Transverse colon (tissue), 4 donors: ENCODE results near the gene SUV39H2. TPM values are rescaled to one million over a fixed set of nuclear protein-coding genes. Genes with fewer than 3 reads are reported as not detected.
A peak's percentile ranks its signal among the peaks of the same experiment; 100 is the strongest.

ENCODE experiments used
- DNase-seq: peaks from one replicate; pipeline ENCODE4 v3.0.0-alpha.2; 2019
- H3K27ac ChIP-seq, 4 donors: fragments of 200-600 bp; sonication (generic); 2 replicates each; pipeline ENCODE4 v1.5.1; 2016 to 2018; ENCODE audit warnings: inconsistent platforms in 4 of 4
- H3K27me3 ChIP-seq: fragments of 200-600 bp; sonication (generic); 2 replicates; pipeline ENCODE4 v1.5.1; 2017; ENCODE audit warnings: inconsistent platforms
- H3K36me3 ChIP-seq, 4 donors: fragments of 200-600 bp; sonication (generic); 2 replicates each; pipeline ENCODE4 v1.5.1; 2017 to 2019; ENCODE audit warnings: inconsistent platforms in 4 of 4
- H3K4me1 ChIP-seq, 4 donors: fragments of 200-600 bp; sonication (generic); 2 replicates each; pipeline ENCODE4 v1.5.1; 2017 to 2020; ENCODE audit warnings: inconsistent platforms in 4 of 4
- H3K4me3 ChIP-seq, 4 donors: fragments of 200-600 bp; sonication (generic); 1 replicate in 1 of 4; 2 replicates in 3 of 4; pipeline versions ENCODE4 v1.5.1 to v1.6.1; 2017 to 2019; ENCODE audit warnings: inconsistent platforms in 4 of 4
- H3K9me3 ChIP-seq, 2 donors: fragments of 200-600 bp; sonication (generic); 2 replicates each; pipeline ENCODE4 v1.5.1; 2017 to 2019; ENCODE audit warnings: inconsistent platforms in 2 of 2
- EP300 ChIP-seq: sonication (generic); formaldehyde crosslinking; IDR thresholded peaks from one replicate; pipeline ENCODE4 v1.6.1; 2017; ENCODE audit warnings: antibody characterized with exemption, low read depth
- POLR2A ChIP-seq: fragments of 450-650 bp; IDR thresholded peaks from one replicate; pipeline ENCODE4 v1.6.1; 2016; ENCODE audit warnings: antibody characterized with exemption, mild to moderate bottlenecking, moderate library complexity
- POLR2AphosphoS5 ChIP-seq, 3 donors: sonication (generic); formaldehyde crosslinking; IDR thresholded peaks; one replicate each; pipeline ENCODE4 v1.6.1; 2016; ENCODE audit warnings: antibody characterized with exemption in 3 of 3
- WGBS, 2 donors: methylation state at CpG; one replicate each; pipeline ENCODE4 v1.1.5; 2018; ENCODE audit warnings: low coverage in 1 of 2; 5-methylcytosine and 5-hydroxymethylcytosine counted together
- in situ Hi-C, 4 donors: fragments of 200-750 bp; cut with MboI; loops; one replicate each; pipeline versions ENCODE4 v1.15.0 to v1.15.1; 2017; ENCODE audit warnings: low sequenced_read_pairs in 3 of 4, low pct_ligation_motif_present in 1 of 4, low pct_unique_long_range_greater_than_20kb in 1 of 4
- intact Hi-C: fragments of 100-400 bp; cut with DNase I; formaldehyde crosslinking; loops from one replicate; pipeline ENCODE4 v1.15.1; 2023; ENCODE audit warnings: low total_unique reads
- total RNA-seq, 4 donors: library from RNA; depleted of rRNA; stranded (reverse); fragments of >200 nt; gene quantifications; one replicate each; pipeline ENCODE4 v1.1.0, GENCODE V29; 2016
- TF ChIP-seq, protein P1 (sequence below), 5 experiments: fragments of 200-600 bp in 3 of 5; fragments of 450-650 bp in 2 of 5; sonication (generic) in 3 of 5; IDR thresholded peaks; 1 replicate in 2 of 5; 2 replicates in 3 of 5; pipeline ENCODE4 v1.5.1; 2016 to 2017; ENCODE audit warnings: antibody characterized with exemption in 5 of 5, inconsistent platforms in 3 of 5, mild to moderate bottlenecking in 2 of 5, moderate library complexity in 1 of 5

Gene SUV39H2
- total RNA-seq, 4 donors from 2014 or later: 0.60 to 4.6 (median 3.0) TPM

DNA sequence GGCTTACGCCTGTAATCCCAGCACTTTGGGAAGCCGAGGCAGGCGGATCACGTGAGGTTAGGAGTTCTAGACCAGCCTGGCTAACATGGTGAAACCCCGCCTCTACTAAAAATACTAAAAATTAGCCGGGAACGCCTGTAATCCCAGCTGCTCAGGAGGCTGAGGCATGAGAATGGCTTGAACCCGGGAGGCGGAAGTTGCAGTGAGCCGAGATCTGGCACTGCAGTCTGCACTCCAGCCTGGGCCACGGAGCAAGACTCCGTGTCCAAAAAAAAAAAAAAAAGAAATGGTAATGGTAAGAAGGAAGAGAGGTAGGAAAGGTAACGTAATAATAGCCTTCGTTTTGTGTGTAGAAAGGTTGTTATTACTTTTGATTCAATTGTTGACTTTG is 39.4 kb upstream of the SUV39H2 start:
- in situ Hi-C loops (loop anchor here in 1 of 4 donors (25.0 kb wide), 1 partner anchor 123 kb away; the partner anchor contains the start of genes DCLRE1C and MEIG1), intact Hi-C loops (no loop called here)
- peak; percentile 30 for DNase-seq
- no peaks in the 10 kb centered on the region for H3K27me3 ChIP-seq
- no peak for TF ChIP-seq EP300
- no peak for TF ChIP-seq POLR2AphosphoS5 (IDR thresholded peaks at IDR 0.05)
- TF ChIP-seq POLR2A: peak; percentile 14
- 4 to 12% methylated on average over 12 to 14 of the region's 14 CpGs for WGBS, 2 donors
- peak overlapping the region; percentile 81 to 98 (median 93) for H3K4me3 ChIP-seq
- H3K9me3 ChIP-seq: no peaks in the 10 kb centered on the region
- H3K27ac ChIP-seq: peak overlapping the region; percentile 95 to 98 (median 96)
- H3K36me3 ChIP-seq: peaks cover 0 to 22% (median 8%) of the 10 kb centered on the region in 4 donors
- peaks cover 0 to 33% (median 21%) of the 10 kb centered on the region in 4 donors for H3K4me1 ChIP-seq

DNA sequence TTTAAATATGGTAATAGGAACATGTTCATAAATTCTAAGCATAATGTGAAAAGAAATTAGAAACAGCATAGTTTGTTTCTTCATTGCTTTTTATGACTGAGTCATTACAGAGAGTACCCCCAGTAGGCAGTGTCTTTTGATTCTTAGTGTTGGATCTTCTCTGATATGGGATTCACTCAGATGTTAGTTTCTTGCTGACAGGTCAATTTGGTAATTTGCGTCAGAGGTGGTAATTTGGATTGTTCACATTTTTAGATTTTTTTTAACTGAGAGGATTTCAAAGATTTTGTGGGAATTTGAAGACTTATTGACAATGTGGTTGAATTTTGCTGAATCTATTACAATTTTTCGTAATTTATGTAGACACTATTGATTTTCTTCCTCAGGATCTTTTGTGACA is 38.5 kb upstream of the SUV39H2 start:
- Histone ChIP-seq H3K27me3 (no peaks in the 10 kb centered on the region), H3K9me3 (no peaks in the 10 kb centered on the region), H3K36me3 (peaks cover 0 to 29% (median 8%) of the 10 kb centered on the region in 4 donors), H3K4me3 (no peak overlapping the region), H3K27ac (no peak overlapping the region), H3K4me1 (peaks cover 0 to 26% (median 19%) of the 10 kb centered on the region in 4 donors)
- TF ChIP-seq, protein P1, sequence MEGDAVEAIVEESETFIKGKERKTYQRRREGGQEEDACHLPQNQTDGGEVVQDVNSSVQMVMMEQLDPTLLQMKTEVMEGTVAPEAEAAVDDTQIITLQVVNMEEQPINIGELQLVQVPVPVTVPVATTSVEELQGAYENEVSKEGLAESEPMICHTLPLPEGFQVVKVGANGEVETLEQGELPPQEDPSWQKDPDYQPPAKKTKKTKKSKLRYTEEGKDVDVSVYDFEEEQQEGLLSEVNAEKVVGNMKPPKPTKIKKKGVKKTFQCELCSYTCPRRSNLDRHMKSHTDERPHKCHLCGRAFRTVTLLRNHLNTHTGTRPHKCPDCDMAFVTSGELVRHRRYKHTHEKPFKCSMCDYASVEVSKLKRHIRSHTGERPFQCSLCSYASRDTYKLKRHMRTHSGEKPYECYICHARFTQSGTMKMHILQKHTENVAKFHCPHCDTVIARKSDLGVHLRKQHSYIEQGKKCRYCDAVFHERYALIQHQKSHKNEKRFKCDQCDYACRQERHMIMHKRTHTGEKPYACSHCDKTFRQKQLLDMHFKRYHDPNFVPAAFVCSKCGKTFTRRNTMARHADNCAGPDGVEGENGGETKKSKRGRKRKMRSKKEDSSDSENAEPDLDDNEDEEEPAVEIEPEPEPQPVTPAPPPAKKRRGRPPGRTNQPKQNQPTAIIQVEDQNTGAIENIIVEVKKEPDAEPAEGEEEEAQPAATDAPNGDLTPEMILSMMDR (IDR thresholded peaks at IDR 0.05): no peak
- TF ChIP-seq POLR2A: no peak
- no peak for TF ChIP-seq EP300
- TF ChIP-seq POLR2AphosphoS5 (IDR thresholded peaks at IDR 0.05): no peak
- in situ Hi-C loops: loop anchor here in 1 of 4 donors (25.0 kb wide), 1 partner anchor 122 kb away; the partner anchor contains the start of genes DCLRE1C and MEIG1
- intact Hi-C loops: no loop called here
- 91 to 92% methylated on average over 2 of the region's 2 CpGs for WGBS, 2 donors
- no peak for DNase-seq

DNA sequence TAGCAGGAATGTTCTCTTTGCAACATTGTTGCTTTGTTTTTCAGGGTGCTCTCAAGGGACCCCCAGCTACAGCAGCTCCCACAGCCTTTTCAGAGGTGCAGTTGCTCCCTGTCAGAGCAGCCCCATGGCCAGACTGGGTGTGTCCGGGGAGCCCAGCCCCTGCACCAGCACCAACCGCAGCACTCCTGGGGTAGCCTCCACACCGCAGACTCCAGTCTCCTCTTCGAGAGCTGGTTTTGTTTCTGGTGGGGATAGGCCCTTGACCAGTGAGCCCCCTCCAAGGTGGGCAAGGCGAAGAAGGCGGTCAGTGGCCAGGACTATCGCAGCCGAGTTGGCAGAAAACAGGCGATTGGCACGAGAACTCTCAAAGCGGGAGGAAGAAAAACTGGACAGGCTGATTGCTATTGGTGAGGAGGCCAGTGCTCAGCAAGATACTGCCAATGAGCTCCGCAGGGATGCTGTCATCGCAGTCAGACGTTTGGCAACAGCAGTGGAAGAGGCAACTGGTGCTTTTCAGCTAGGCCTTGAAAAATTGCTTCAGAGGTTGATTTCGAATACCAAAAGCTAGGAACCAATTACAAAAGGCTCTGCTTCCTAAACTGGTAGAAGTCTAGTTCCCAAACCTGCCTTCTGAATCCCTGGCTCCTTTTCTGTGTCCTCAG is 35.2 kb upstream of the SUV39H2 start:
- Histone ChIP-seq H3K4me3 (no peak overlapping the region), H3K27ac (no peak overlapping the region), H3K9me3 (no peaks in the 10 kb centered on the region), H3K4me1 (peaks cover 0 to 14% (median 10%) of the 10 kb centered on the region in 4 donors), H3K27me3 (no peaks in the 10 kb centered on the region), H3K36me3 (peaks cover 0 to 29% (median 8%) of the 10 kb centered on the region in 4 donors)
- WGBS, 2 donors: 92 to 97% methylated on average over 2 to 15 of the region's 15 CpGs
- TF ChIP-seq, protein P1 (IDR thresholded peaks at IDR 0.05): no peak
- TF ChIP-seq EP300: no peak
- no peak for TF ChIP-seq POLR2A
- no peak for TF ChIP-seq POLR2AphosphoS5 (IDR thresholded peaks at IDR 0.05)
- in situ Hi-C loops: loop anchor here in 1 of 4 donors (25.0 kb wide), 1 partner anchor 119 kb away; the partner anchor contains the start of genes DCLRE1C and MEIG1
- intact Hi-C loops: no loop called here
- DNase-seq: no peak

DNA sequence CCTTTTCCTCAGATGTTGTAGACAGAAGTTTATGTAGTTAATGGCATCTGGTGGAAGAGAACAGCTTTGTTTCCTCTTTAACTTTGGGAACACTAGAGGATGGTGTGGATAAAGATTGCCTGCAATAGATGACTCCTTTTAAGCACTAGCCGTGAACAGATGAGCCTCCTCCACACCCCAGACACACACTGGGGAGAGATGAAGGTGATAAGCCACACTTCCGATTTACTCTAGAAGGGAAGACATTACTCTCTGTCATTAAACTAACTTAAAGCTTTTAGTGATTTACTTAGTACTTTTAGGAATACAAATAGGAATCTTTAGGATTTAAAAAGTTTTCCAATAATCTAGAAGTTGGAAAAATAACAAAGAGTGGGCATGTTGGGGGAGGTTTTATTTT is 33.7 kb upstream of the SUV39H2 start:
- peaks cover 0 to 32% (median 8%) of the 10 kb centered on the region in 4 donors for H3K36me3 ChIP-seq

More for the DNA sequence above, 33.7 kb upstream of the SUV39H2 start:
- Histone ChIP-seq H3K27ac (no peak overlapping the region), H3K4me1 (peaks cover 0 to 4% (median 1%) of the 10 kb centered on the region in 4 donors), H3K9me3 (no peaks in the 10 kb centered on the region), H3K27me3 (no peaks in the 10 kb centered on the region), H3K4me3 (no peak overlapping the region)
- TF ChIP-seq, protein P1 (IDR thresholded peaks at IDR 0.05): no peak
- TF ChIP-seq POLR2A (no peak), EP300 (no peak)
- intact Hi-C loops: no loop called here
- WGBS, 2 donors: 76% methylated on average over 2 of the region's 2 CpGs; no CpG with 5 or more reads in 1 of the 2 donors
- DNase-seq: no peak
- in situ Hi-C loops: loop anchor here in 1 of 4 donors (25.0 kb wide), 1 partner anchor 117 kb away; the partner anchor contains the start of genes DCLRE1C and MEIG1
